ENCODE data around the gene UPK3A.
"Not testable (repeated sequence)": the region's sequence is repeated elsewhere in the genome, so short reads cannot be mapped to it uniquely, and the experiment has no call there.

Gene UPK3A

GRCh38 chr22:45273452-45274075, 11.2 kb upstream of the UPK3A start:
- H3K4me3 ChIP-seq (replicated peaks; ENCODE audit: low read depth, low read length): no peak overlapping the region
- TF ChIP-seq, protein P1, sequence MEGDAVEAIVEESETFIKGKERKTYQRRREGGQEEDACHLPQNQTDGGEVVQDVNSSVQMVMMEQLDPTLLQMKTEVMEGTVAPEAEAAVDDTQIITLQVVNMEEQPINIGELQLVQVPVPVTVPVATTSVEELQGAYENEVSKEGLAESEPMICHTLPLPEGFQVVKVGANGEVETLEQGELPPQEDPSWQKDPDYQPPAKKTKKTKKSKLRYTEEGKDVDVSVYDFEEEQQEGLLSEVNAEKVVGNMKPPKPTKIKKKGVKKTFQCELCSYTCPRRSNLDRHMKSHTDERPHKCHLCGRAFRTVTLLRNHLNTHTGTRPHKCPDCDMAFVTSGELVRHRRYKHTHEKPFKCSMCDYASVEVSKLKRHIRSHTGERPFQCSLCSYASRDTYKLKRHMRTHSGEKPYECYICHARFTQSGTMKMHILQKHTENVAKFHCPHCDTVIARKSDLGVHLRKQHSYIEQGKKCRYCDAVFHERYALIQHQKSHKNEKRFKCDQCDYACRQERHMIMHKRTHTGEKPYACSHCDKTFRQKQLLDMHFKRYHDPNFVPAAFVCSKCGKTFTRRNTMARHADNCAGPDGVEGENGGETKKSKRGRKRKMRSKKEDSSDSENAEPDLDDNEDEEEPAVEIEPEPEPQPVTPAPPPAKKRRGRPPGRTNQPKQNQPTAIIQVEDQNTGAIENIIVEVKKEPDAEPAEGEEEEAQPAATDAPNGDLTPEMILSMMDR (IDR thresholded peaks at IDR 0.05; ENCODE audit: low read length, missing control alignments): no peak
- DNase-seq (ENCODE audit: low read depth): no peak

DNA sequence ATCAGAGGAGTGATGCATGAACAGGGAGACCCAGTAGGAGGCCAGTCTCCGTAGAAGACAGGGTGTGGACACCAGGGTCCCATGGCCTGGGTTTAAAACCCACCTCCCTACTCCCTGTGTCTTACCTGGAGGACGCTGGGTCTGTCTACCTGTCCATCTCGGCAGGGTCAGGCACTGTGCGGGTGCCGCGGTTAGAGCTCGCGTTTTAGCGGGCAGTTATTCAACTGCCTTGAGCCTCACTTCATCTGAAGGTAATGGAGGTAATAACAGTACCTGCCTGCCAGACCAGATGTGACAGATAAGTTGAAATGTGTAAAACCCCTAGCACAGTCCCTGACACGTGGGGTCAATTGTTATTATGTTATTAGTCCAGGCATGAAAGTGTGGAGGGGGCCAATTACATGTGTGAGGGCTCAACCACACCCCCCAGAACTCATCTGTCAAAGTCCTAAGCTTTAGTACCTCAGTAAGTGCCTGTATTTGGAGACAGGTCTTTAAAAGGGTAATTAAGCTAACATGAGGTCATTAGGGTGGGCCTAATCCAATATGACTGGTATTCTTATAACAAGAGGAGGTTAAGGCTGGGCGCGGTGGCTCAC, 8.1 kb upstream of the UPK3A start:
- H3K4me3 ChIP-seq (replicated peaks; ENCODE audit: low read depth, low read length): no peak overlapping the region
- TF ChIP-seq, protein P1 (IDR thresholded peaks at IDR 0.05; ENCODE audit: low read length, missing control alignments): no peak
- no peak for DNase-seq (ENCODE audit: low read depth)

GRCh38 chr22:45277720-45278119, 7.0 kb upstream of the UPK3A start:
- not testable (repeated sequence) for H3K4me3 ChIP-seq (replicated peaks; ENCODE audit: low read depth, low read length); DNase-seq (ENCODE audit: low read depth)

DNA sequence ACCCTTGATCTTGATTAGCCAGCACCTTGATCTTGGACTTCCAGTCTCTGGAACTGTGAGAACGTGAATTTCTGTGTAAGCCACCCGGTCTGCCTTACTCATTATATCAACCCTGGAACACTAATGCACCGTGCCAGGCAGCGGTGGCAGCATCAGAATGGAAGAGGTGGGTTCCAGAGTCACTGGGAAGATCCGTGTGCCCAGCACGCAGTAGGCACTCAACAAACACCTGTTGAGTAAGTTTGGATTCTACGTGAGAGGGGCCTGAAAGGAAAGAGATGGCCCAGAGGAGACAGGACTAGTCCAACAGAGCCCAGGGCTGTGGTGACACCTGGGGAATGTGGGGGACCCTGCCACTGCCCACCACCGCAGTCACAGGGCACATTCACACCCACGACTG, 6.6 kb upstream of the UPK3A start:
- TF ChIP-seq, protein P1 (IDR thresholded peaks at IDR 0.05; ENCODE audit: low read length, missing control alignments): no peak
- no peak overlapping the region for H3K4me3 ChIP-seq (replicated peaks; ENCODE audit: low read depth, low read length)
- no peak for DNase-seq (ENCODE audit: low read depth)

DNA sequence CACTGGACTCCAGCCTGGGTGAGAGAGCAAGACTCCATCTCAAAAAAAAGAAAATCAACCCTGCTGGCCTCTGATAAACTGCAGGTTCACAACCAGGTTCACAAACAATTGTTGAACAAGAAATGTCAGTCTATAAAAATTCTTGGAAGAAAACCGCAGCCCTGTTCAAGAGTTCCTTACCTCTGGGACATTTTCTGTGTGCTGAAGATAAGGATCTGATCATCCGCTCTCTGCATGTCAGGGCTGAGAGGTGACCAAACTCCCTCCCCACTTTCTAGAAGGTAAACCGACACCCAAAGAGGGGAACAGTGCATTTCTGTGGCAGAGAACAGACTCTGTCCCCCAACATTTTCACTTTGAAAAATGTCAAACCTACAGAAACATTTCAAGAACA, 4.2 kb upstream of the UPK3A start:
- TF ChIP-seq, protein P1 (IDR thresholded peaks at IDR 0.05; ENCODE audit: low read length, missing control alignments): no peak
- no peak for DNase-seq (ENCODE audit: low read depth)

GRCh38 chr22:45281010-45281409, 3.7 kb upstream of the UPK3A start:
- DNase-seq (ENCODE audit: low read depth): no peak
- TF ChIP-seq, protein P1 (IDR thresholded peaks at IDR 0.05; ENCODE audit: low read length, missing control alignments): no peak
- no peak overlapping the region for H3K4me3 ChIP-seq (replicated peaks; ENCODE audit: low read depth, low read length)

More for the DNA sequence above, 4.2 kb upstream of the UPK3A start:
- no peak overlapping the region for H3K4me3 ChIP-seq (replicated peaks; ENCODE audit: low read depth, low read length)

- TF ChIP-seq, protein P1 (IDR thresholded peaks at IDR 0.05; ENCODE audit: low read length, missing control alignments): no peak
- H3K4me3 ChIP-seq (replicated peaks; ENCODE audit: low read depth, low read length): no peak overlapping the region
- no peak for DNase-seq (ENCODE audit: low read depth)
These were observed 712 bp downstream of the UPK3A start for GRCh38 chr22:45285263-45286058.
